Calu3 (cell line): ENCODE results near the gene GAB3. TPM values are rescaled to one million over a fixed set of nuclear protein-coding genes. Genes with fewer than 3 reads are reported as not detected.

ENCODE experiments used
- BruUV-seq: library from RNA; stranded (reverse); fragments of 400-500 nt; replicated peaks from 2 replicates; lab custom pipeline; 2021; lab: Mats Ljungman, UMichigan
- CTCF ChIA-PET: fragments of 300-600 bp; sonication (Branson Sonifier 250); formaldehyde crosslinking; loops from one replicate; lab custom pipeline; 2022; ENCODE audit warnings: antibody characterized with exemption; lab: Charles Lee
- DNase-seq: peaks from one replicate; pipeline ENCODE4 v3.0.0; 2022
- H3K27ac Mint-ChIP-seq: one replicate; pipeline ENCODE4 v1.8.0; 2022; ENCODE audit warnings: mixed read lengths; ENCODE audit not compliant: unreplicated experiment
- H3K27me3 Mint-ChIP-seq: one replicate; pipeline ENCODE4 v1.8.0; 2022; ENCODE audit warnings: mixed read lengths; ENCODE audit not compliant: unreplicated experiment
- H3K36me3 Mint-ChIP-seq: one replicate; pipeline ENCODE4 v1.8.0; 2022; ENCODE audit warnings: mild to moderate bottlenecking, moderate library complexity, mixed read lengths; ENCODE audit not compliant: insufficient read depth, unreplicated experiment
- H3K4me1 Mint-ChIP-seq: one replicate; pipeline ENCODE4 v1.8.0; 2022; ENCODE audit warnings: mild to moderate bottlenecking, low read depth, mixed read lengths; ENCODE audit not compliant: unreplicated experiment
- H3K4me3 Mint-ChIP-seq: one replicate; pipeline ENCODE4 v1.8.0; 2022; ENCODE audit warnings: mild to moderate bottlenecking, low read depth, moderate library complexity, mixed read lengths; ENCODE audit not compliant: unreplicated experiment
- H3K9me3 Mint-ChIP-seq: one replicate; pipeline ENCODE4 v1.8.0; 2022; ENCODE audit warnings: low read depth, mixed read lengths; ENCODE audit not compliant: unreplicated experiment
- intact Hi-C: fragments of 100-400 bp; cut with micrococcal nuclease; formaldehyde crosslinking; loops from one replicate; pipeline ENCODE4 v1.10.0; 2022; ENCODE audit not compliant: unreplicated experiment
- total RNA-seq: library from RNA; stranded (reverse); gene quantifications from 2 replicates; pipeline ENCODE4 v1.2.3, GENCODE V29; 2022
- TF ChIP-seq, protein P1 (sequence below): fragments of 200-600 bp; IDR thresholded peaks from one replicate; pipeline ENCODE4 v1.8.0; 2022; ENCODE audit warnings: antibody characterized with exemption; ENCODE audit not compliant: unreplicated experiment

Gene GAB3
- total RNA-seq, 1 experiment from 2014 or later, result not detected

DNA sequence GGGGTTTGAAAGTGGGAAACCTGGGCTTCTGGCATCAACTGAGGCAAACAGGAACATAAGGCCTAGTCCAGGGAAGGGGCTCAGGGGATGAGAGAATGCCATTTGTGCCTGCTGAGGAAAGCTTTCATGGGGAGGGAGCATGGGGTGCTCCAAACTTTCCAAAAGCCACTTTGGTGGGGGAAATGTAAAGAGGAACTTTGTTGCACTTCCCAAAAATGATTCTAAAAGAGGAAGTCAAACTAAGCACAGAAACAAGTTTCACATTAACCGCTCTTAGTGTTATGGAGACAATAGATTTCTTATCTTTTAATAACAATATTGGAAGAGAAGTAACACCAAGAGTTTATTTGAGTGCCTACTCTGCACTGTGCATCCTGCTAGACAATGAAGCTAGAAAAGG lies 32.3 kb downstream of the GAB3 start:
- BruUV-seq, result no TSS peak
- H3K27me3 Mint-ChIP-seq, result peaks cover 80% of the 10 kb centered on the region
- no peak overlapping the region for H3K27ac Mint-ChIP-seq
- intact Hi-C loops, result loop anchor here (5.0 kb wide), 1 partner anchor 124 kb away; no protein-coding TSS in a partner anchor
- no peak overlapping the region for H3K4me3 Mint-ChIP-seq
- H3K4me1 Mint-ChIP-seq, result peaks cover 8% of the 10 kb centered on the region
- TF ChIP-seq, protein P1, sequence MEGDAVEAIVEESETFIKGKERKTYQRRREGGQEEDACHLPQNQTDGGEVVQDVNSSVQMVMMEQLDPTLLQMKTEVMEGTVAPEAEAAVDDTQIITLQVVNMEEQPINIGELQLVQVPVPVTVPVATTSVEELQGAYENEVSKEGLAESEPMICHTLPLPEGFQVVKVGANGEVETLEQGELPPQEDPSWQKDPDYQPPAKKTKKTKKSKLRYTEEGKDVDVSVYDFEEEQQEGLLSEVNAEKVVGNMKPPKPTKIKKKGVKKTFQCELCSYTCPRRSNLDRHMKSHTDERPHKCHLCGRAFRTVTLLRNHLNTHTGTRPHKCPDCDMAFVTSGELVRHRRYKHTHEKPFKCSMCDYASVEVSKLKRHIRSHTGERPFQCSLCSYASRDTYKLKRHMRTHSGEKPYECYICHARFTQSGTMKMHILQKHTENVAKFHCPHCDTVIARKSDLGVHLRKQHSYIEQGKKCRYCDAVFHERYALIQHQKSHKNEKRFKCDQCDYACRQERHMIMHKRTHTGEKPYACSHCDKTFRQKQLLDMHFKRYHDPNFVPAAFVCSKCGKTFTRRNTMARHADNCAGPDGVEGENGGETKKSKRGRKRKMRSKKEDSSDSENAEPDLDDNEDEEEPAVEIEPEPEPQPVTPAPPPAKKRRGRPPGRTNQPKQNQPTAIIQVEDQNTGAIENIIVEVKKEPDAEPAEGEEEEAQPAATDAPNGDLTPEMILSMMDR, result no peak
- DNase-seq, result no peak
- no peaks in the 10 kb centered on the region for H3K9me3 Mint-ChIP-seq
- CTCF ChIA-PET, result no interaction called here
- no peaks in the 10 kb centered on the region for H3K36me3 Mint-ChIP-seq

DNA sequence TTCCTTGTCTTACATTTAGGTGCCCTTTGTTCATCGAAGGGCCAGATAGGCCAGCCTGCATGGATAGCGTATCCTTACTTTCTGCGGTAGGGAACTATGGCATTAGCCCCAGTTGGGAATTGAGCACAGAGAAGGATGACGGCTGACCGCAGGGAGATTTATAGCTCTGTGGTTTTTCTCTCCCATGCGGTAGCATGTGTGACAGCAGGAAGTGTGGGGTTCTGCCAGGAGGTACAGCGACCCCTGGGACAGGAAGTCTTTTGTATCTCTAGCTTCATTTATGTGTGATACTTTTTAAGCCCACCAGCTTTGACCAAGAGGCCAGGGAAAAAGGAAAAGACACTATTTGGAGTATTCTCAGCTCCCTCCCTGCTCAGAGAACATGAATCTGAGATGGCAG lies 33.1 kb downstream of the GAB3 start:
- no TSS peak for BruUV-seq
- CTCF ChIA-PET, result interaction anchor here (0.7 kb wide), 1 partner anchor 16 kb away, joined by 3 read pairs; no protein-coding TSS in a partner anchor
- Mint-ChIP-seq H3K36me3 (no peaks in the 10 kb centered on the region), H3K4me1 (peaks cover 13% of the 10 kb centered on the region), H3K27ac (no peak overlapping the region), H3K9me3 (no peaks in the 10 kb centered on the region), H3K27me3 (peaks cover 72% of the 10 kb centered on the region), H3K4me3 (no peak overlapping the region)
- TF ChIP-seq, protein P1, result no peak
- no peak for DNase-seq
- intact Hi-C loops, result loop anchor here (5.0 kb wide), 1 partner anchor 124 kb away; no protein-coding TSS in a partner anchor

DNA sequence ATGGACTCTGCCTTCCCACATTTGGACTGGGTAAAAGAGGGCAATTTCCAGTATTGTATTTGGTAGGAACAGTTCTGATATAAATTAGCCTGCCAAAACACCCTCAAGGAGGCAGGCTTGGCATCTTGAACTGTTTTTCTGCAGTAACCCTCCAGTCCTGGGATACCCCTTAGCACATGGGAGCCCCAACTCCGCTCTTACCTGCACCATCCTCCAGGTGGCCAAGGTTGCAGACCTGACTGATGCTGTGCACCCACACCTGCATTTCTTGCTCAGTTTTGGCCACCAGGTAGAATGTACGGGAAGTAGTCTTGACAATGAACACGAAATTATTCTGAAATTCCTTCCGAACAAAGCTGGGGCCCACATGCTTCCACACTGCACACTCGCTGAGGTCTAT lies 35.1 kb downstream of the GAB3 start:
- CTCF ChIA-PET, result no interaction called here
- H3K27me3 Mint-ChIP-seq, result peaks cover 65% of the 10 kb centered on the region
- no peaks in the 10 kb centered on the region for H3K36me3 Mint-ChIP-seq
- DNase-seq, result peak; percentile 16
- no peaks in the 10 kb centered on the region for H3K9me3 Mint-ChIP-seq
- no TSS peak for BruUV-seq
- intact Hi-C loops, result loop anchor here (5.0 kb wide), 1 partner anchor 126 kb away; no protein-coding TSS in a partner anchor
- TF ChIP-seq, protein P1, result no peak
- no peak overlapping the region for H3K27ac Mint-ChIP-seq
- peaks cover 16% of the 10 kb centered on the region for H3K4me1 Mint-ChIP-seq
- H3K4me3 Mint-ChIP-seq, result no peak overlapping the region

DNA sequence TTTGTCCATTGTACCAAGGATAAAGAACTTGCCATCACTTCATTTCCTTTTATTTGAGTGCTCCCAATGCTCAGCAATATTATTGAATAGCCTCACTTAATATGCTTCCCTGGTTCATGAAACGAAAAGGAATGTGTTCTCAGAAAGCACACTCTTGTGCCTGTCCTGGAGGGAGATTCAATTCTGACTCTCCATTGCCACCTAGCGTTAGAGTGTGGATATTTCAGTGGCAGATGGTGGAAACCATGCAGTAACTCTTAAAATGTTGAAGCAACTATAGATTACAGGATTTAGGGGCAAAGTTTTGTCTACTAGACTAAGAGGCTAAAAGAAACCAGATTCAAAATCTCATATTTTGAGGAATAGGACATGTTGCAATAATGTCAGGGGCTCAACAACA lies 36.0 kb downstream of the GAB3 start:
- H3K36me3 Mint-ChIP-seq, result no peaks in the 10 kb centered on the region
- H3K27me3 Mint-ChIP-seq, result peaks cover 71% of the 10 kb centered on the region
- no TSS peak for BruUV-seq
- H3K4me1 Mint-ChIP-seq, result peaks cover 16% of the 10 kb centered on the region
- no peak overlapping the region for H3K27ac Mint-ChIP-seq
- intact Hi-C loops, result loop anchor here (5.0 kb wide), 1 partner anchor 127 kb away; no protein-coding TSS in a partner anchor
- no peaks in the 10 kb centered on the region for H3K9me3 Mint-ChIP-seq
- TF ChIP-seq, protein P1, result peak; percentile 51
- no peak overlapping the region for H3K4me3 Mint-ChIP-seq
- CTCF ChIA-PET, result no interaction called here
- peak; percentile 51 for DNase-seq
